Right renal cortex interstitium (tissue), 3 donors: ENCODE measurements around the gene ST3GAL4. TPM values are rescaled to one million over a fixed set of nuclear protein-coding genes. Genes with fewer than 3 reads are reported as not detected.
"Not testable (repeated sequence)": the region's sequence is repeated elsewhere in the genome, so short reads cannot be mapped to it uniquely, and the experiment has no call there.

Experiments
- DNase-seq, 3 donors: peaks; one replicate each; pipeline ENCODE4 v3.0.0-alpha.2; 2013; ENCODE audit warnings: low read depth in 3 of 3, low spot score in 2 of 3
- polyA plus RNA-seq, 3 donors: library from polyadenylated mRNA; unstranded; fragments of 120-200 nt; gene quantifications; one replicate each; pipeline ENCODE4 v1.2.1, GENCODE V29; 2013; ENCODE audit not compliant: insufficient read length in 3 of 3

ST3GAL4 gene
- polyA plus RNA-seq, 3 donors: 17.2 to 19.2 (median 18.4) TPM

DNA sequence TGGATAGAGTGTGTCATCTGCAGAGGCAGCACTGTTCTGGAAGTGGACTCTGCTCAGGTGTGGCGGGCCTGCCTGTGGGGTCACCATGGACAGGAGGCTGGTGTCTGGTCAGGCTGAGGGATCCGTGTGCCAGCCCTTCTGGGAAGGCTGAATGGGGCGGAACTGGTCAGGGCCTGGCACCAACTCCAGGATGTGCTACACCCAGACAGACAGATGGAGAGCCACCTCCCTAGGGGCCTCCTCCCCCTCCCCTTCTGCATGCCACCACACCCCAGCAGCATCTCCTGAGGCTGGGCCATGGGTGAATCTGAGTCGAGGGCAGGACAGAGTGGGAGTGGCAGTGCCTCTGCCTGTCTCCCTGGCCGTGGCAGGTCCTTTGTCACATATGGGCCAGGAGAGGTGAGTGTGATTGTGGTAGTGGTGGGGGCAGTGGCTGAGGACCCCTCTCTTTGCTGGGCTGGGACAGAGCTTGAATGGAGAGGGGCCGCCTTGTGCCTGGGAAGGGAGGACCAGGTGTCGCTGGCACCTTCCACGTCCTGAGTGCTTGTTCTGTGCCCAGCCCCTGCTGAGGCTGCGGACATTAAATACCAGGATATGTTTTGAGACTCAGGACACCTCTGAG is 29.1 kb downstream of the ST3GAL4 start:
- DNase-seq: no peak

DNA sequence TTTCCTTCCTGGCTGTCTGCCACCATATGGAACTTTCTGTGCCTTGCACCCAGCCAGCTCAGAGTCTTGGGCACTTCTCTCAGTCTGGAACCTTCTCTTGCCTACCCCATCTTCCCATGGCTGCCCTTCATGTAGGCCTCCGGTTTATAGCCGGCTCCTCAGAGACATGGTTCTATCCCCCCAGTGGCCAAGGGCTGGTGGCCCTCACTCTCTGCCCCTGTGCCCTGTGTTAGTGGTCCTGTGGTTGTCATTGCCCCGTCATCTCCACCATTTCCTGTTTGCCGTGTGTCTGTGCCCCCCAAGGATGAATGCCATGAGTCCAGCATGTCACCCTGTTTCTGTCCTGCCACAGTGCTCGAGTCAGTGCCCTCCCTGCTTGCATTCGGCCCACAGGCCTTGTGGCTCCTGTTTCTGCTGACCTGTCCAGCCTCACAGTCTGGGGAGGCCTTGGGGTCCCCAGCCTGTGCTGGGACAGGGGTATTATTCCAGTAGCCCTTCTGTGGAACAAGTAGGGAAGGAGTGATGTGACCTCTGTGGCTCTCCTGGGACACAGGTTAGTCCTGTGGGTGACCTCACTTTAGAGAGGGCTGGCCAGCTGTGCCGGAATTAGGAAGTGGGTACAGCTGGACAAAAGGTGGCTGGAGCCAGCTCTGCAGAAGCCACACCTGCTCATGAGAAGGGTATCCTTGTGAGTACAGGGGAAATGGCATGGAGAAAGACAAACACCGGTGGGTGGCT is 30.7 kb downstream of the ST3GAL4 start:
- no peak for DNase-seq

DNA sequence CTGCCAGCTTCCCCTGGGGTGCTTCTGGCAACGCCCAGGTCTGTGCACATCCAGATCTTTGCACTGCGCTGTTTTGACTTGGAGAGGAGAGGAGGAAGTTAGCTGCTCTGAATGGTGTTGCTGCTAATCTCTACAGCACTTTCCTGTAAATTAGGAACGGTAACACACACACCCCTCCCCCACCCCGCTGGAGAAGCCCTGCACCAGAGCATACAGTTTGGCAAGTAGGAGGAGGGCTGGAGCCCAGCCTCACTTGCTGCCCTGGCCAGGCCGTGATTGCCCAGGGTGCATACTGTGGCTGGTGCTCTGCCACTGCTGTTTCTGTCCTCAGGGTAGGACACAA is 31.2 kb downstream of the ST3GAL4 start:
- not testable (repeated sequence) for DNase-seq

DNA sequence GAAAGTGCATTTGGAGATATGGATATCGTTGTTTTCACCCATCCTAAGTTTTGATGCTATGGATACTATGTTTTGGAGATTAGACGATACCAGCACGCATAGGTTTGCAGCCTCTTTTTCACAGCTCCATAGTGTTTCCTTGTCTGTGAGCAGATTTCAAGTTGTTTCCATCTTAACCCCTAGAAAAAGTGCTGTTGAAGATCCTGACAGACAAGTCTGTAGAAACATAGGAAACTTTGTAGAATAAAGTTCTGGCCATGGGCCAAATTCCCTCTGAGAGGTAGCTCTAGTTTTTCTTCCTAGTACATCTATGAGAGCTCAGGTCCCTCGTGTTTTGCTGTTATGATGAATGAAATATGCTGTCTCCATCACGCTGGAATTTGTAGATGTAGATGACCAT is 32.4 kb downstream of the ST3GAL4 start:
- no peak for DNase-seq

DNA sequence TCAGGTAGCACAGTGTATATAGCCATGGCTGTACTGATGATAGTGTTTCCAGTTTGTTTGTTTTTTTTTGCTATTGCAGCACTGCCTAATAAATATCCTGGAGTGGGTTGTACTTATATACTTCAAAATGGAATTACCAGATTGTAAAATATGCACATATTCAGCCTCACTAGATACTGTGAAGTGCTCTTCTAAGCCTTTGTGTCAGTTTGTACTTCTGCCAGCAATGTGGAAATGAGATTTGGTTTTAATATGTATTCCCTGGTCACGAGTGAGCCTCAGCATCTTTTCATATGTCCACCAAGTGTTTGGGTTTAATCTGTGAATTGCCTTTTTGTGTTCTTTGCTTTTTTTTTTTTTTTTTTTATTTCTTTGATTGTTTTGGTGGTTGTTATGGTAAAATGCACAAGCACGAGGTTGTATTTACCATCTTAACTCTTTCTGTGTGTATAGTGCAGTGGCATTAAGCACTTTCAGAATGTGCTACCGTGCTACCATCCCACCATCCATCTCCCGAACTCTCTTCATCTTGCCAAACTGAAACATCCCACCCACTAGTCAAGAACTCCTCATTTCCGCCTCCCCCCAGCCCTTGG is 34.9 kb downstream of the ST3GAL4 start:
- DNase-seq: no peak

DNA sequence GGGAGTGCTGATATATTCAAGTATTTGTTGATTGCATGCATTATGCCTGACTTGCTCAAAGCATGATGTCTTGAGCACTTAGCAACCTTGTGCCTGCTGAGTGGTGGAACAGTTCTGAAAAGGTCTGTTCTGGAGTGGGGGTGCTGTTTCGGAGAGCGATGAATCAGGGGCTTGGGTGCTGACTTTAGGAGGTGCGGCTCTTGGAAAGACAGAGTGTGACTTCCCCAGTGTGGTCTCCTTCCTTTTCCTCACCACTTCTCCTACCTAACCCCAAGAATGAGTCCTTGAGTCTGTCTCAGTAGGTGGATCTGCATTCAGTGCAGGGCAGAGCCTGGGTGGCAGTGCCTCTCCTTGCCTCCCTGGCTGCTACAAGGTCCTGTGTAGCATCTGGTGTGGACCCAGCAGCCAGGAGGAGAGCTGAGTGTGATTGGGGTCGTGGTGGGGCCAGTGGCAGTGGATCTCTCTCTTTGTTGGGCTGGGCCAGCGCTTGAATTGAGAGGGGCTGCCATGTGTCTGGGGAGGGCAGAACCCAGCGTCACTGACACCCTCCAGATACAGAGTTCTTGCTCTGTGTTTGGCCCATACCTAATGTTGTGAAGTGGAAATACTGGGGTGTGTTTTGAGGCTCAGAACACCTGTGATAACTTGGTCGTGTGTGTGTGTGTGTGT is 35.9 kb downstream of the ST3GAL4 start:
- no peak for DNase-seq

DNA sequence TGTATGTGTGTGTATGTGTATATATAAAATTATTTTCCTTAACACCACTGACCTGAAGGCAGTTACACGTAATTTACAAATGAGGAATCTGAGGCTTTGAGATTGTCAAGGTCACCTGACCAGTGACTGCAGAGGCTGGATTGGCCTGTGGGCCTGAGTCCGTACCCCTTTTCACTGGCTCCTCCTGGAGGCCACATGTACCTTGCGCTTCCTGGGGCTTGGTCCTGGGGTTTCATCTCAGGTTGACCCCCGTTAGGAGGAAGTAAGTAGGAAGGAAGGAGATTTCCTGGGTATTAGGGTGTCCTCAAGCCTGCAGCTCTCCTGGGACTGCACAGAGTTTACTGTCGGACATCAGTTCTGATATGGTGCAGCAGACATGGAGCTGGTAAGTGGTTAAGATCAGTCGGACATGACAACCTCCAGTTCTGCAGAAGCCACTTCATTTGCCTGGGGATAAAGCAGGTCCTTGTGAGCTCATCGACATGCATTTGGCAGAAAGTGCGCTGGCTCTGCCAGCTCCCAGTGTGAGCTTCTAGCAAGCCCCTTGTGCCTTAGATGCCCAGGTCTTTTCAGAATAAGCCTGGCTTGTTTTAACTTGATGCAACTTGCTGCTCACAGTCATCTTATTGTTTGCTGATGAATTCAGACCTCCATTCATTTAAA is 36.6 kb downstream of the ST3GAL4 start:
- DNase-seq: no peak

DNA sequence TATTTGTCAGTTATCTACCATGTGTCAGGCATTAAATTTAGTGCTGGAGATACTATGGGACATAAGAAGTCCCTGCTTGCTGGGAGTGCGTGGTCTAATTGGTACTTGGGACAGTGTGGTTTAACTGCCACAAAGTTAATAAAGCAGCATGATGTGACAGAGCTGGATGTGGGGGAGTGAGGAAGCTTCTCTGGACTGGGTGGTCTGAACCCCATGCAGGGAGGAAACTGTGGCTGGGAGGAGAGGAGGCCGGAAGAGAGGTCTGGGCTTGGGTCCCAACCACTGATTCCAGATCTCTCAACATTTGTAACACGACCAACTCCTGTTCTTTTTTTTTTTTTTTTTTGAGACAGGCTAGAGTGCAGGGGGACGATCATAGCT is 37.1 kb downstream of the ST3GAL4 start:
- no peak for DNase-seq

DNA sequence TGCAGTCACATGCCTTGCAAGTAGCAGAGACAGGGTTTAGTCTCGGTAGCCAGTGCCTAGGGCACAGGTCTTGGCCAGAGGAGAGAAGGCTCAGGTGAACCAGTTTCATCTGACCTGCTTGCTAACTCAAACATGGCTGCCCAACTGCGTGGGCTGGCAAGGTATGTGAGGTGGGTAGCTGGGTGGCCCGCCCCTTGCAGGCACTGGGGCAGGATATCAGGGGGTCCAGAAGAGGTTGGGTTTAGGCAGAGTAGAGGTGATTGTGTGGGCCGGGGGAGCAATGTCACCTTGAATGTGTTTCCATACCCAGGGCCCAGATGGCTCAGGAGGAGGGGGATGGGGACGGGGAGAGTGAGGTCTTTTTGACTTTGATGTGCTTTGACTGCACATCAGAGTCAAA is 37.7 kb downstream of the ST3GAL4 start:
- DNase-seq: no peak

DNA sequence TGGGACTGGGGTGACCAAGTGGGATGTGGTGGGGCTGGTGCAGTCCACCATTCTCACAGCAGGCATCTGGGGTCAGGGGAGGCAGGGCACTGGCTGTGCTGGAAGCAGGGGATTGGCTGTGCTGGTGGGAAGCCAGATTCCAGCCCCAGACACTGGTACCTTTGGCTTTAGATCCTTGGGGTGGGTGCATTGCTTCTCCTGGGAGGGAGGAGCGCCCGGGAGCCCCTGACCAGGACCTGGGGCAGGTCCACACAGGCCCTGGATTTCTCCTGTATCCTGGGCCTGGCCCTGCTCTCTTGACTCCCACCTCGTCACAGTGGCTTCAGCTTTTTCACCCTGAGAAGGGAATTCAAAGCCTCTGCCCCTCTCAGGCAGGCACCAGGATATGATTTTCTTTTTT is 38.5 kb downstream of the ST3GAL4 start:
- no peak for DNase-seq

DNA sequence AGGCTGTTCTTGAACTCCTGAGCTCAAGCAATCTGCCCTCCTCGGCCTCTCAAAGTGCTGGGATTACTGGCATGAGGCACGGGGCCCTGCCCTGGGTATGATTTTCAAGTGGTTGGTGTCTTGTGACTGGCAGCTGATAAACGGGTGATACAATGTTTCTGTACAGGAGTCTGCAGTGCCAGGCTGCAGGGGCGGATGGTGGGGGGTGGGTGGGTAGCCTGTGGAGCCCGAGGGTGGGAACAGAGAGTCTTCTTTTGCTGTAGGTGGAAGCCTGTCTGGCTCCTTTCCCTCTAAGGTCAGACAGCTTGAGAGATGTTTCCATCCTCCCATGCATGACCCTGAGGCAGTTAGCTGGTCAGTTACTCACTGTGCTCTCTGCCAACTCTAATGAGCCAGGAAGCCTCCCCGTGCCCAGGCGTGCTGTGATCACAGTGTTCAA is 39.2 kb downstream of the ST3GAL4 start:
- not testable (repeated sequence) for DNase-seq

DNA sequence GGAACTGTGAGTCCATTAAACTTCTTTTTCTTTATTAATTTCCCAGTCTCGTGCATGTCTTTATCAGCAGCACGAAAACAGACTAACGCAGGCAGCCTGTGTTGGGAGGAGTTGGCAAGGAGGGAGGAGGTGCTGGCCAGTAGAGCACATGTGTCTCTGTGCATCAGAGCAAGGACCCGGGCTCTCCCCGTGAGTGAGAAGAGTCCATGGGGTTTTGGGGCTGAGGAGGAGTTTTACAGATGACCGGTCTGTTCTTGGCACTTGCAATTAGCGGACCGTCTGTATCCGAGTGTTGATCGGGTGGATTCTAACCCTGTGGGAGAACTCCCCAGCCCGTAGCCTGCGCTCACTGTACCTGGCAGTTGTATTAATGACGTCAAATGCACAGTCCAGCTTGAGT is 40.3 kb downstream of the ST3GAL4 start:
- DNase-seq: not testable (repeated sequence)

DNA sequence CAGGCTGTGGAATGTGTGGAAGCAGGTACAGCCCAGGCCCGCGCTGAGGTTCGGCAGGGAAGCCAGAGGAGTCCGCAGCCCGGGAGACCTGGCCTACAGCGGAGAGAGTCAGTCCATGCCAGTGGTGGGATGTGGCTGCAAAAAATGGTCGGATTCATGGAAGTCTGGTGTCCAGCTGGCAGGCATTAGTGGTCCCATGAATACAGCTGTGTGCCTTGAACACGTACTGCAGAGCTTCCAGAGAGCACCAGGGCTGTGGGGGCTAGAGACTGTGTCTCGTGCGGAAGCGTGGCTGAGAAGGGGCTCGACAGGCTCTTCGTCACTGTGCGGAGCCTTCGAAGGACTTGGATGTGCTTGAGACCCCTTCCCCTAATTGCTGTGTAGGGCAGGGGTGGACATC is 40.8 kb downstream of the ST3GAL4 start:
- DNase-seq: not testable (repeated sequence)

DNA sequence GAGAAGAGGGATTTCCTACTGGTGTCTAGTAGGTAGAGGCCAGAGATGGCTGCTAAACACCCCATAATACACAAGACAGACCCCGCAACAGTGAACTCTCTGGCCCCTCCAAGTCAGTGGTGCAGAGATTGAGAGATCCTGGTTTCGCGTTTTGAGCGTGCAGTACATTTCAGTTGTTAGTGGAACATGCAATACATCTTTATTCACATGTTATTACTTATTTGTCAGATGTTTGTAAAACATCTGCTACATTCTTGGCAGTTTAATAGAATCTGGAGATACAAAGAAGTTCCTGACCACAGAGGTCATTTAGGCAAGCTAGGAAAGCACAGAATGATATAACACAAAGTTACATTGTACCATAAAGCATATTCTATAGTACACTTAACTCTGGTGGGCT is 41.5 kb downstream of the ST3GAL4 start:
- no peak for DNase-seq

DNA sequence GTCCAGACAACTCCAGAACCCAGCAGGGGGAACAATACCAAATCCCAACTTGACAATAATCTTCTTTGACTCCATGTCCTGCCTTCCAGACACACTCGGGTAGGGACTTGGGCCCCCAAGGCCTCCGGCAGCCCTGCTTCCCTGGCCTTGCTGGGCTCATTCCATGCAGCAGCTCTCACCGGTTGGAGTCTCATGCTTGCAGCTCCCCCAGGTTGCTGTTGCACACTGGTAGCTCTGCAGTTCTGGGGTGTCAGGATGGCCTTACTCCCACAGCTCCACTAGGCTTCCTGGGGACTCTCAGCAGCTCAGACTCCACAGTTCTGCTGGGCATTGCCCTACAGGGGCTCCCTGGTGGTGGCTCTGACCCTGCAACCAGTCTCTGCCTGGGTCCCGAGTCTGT is 42.8 kb downstream of the ST3GAL4 start:
- no peak for DNase-seq

DNA sequence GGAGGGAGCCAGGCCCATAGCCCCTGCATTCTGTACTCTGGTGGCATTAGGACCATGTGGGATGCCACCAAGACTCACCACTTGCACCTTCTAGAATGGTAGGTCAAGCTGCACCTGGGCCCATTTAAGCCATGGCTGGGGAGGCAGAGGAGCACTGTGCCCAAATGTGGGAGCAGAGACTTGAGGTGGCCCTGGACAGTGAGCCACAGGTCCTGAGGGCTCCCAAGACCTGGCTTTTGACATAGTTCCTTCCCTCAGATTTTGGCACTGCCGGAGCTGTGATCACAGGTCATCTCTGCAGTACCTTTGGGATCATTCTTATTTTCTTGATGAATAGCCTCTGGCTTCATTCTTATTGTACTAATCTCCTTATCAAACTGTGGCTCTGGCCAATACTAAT is 43.2 kb downstream of the ST3GAL4 start:
- no peak for DNase-seq

DNA sequence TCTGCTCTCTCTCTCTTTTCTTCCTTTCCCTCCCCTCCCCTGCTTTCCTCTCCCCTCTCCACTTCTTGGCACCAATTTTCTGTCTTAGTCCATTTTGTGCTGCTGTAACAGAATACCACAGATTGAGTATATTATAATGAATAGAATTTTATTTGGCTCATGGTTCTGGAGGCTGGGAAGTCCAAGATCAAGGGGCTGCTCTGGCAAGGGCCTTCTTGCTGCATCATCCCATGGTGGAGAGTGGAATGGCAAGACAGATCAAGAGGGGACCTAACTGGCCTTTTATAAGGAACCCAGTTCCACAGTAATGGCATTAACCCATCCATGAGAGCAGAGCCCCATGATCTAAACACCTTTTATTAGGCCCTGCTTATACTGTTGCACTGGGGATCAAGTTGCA is 44.5 kb downstream of the ST3GAL4 start:
- DNase-seq: no peak

DNA sequence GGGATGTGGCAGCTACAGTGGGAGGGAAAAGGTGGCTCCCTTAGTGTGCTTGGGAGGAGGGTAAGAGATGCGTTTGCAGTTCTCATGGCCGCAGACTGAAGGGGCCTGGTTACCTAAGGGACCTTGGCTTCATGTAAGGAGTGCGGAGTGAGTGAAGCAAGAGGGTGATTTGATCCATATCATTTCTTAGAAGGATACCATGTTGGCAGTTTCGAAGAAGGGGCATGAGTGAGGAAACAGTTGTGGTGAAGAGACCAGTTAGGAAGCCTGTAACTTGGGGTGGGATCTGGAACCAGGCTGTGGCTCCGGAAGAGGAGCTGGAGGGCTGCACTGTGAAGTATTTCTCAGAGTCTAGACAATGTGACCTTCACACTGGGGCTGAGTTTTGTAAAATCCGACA is 45.0 kb downstream of the ST3GAL4 start:
- DNase-seq: no peak

DNA sequence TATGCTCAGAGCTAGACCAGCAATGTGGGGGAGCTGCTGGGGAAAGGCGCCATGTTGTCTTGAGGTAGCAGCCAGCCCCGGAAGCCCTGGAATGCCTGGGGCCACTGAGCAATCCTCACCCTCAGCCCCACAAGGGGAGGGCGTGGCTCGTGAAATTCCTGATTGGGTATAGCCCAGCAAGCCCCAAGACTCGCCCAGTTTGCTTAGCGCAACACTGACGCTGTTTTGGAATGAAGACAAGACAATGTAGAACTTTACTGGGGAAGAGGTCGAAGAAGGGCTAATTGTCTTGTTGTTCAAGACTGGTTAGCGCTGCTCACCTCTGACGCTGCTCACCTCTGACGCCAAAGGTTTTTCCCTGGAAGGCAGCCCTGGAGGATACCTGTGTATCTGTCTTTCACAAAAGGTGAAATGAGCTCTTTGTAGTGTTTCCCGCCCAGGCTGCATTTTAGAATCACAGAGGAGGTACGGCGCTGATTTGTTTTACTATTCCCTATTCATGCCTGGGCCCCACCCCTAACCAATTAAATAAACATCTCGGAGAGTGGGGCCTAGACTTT is 47.6 kb downstream of the ST3GAL4 start:
- DNase-seq: no peak

DNA sequence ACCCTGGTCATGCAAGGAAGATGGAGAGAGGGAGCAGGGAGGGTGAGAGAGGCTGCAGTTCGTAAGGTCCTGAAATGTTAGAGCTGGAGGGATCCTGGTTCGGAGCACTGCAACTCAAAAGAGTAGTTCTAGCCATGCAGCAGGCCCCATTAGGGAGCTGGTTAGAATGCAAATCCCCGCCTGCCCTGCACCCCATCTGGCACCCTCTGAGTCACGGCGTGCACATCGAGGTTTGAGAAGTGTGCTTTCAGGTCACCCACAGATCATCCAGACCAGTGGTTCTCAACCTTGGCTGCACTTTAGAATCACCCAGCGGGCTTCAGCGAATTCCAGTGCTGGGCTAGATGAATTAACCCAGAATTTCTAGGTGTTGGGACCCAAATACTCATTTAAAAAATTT is 48.2 kb downstream of the ST3GAL4 start:
- DNase-seq: no peak

DNA sequence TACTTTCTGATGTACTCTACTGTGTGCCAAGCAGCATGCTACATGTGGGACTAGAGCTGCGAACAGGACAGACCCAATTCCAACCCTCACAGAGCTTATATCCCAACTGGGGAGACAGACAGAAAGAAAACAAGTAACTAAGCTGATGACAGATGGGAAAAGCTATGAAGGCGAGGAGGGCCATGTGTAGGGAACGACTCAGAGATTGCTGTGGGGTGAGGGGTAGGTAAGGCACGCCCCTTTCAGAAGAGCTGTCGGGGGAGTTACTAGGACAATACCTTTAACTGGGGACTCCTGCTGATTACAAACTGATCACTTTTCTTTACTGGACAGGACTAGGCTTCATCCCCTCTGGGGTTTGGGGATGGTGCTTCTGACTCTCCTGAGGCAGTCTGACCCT is 48.9 kb downstream of the ST3GAL4 start:
- no peak for DNase-seq
